Measurements from ENCODE around the gene RASSF4.
"Not testable (repeated sequence)": the region's sequence is repeated elsewhere in the genome, so short reads cannot be mapped to it uniquely, and the experiment has no call there.

The RASSF4 gene

GRCh38 chr10:45003432-45004000, 43.9 kb downstream of the RASSF4 start:
- DNase-seq (ENCODE audit: low spot score), result no peak

DNA sequence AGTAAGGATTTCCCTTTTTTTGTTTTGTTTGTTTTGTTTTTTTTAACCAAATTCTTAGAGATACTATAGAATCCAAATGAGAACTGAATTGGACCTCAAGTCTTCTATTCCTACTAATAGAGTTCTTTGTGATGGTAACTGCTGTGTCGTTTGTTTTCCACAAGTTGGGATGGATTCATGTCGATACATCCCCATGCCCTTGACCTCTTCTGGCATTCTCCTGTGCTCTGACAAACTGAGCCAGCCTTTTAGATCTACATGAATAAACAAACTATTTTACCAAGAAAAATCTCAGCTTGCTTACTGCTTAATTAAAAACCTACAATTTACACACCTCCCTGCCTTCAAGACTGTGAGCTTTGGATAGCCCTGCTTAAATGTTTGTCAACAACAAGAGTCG, 45.1 kb downstream of the RASSF4 start:
- no peak for DNase-seq (ENCODE audit: low spot score)

DNA sequence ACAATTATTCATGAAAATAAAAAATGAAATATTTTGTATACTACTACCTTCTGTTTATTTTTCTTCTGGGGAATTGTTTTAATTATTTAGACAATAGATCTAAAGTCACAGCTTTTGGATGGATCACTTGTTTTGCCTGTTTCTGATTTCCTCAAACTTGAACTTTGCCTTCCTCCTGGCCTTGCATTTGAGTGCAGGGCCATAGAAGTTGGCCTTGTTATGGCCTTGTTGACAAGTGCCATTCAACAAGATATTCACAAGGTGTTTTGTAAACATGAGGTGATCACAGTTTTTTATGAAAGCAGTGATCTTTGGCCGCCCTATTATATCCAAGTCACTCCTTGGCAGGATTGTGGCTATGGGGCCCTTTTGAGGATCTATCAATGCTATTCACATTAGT, 45.7 kb downstream of the RASSF4 start:
- no peak for DNase-seq (ENCODE audit: low spot score)

DNA sequence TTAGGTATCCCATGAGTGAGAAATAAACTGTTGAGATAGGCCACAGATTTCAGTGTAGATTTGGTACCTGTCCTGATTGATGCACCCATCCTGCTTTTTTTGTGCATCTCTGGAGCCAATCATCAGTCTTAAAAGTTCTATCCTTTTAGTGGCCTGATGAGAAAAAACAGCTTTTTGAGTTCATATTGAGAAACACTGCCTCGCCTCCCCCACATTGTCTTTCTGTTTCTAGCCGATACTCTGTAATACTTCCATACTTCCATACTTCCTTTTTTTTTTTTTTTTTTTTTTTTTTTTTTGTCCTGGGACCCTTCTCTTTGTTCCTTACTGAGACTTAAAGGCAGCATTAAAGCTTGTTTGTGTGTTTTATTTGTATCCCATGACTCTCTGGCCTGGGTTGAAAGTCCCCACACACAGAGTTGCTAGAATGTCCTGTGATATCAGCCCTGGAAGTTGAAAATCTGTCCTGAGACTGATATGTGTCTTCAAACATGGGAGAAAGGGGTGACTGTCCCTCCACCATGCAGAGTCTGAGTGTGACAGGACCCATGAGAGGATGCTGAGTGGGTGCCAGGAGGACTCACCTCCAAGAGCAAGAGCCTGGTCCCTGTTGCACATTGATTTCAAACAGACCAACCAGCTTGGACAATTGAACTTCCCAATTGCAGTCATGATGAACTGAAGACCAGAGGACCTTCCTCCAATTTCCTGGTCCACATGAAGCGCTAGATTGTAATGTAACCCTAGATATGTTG, 46.9 kb downstream of the RASSF4 start:
- no peak for DNase-seq (ENCODE audit: low spot score)

DNA sequence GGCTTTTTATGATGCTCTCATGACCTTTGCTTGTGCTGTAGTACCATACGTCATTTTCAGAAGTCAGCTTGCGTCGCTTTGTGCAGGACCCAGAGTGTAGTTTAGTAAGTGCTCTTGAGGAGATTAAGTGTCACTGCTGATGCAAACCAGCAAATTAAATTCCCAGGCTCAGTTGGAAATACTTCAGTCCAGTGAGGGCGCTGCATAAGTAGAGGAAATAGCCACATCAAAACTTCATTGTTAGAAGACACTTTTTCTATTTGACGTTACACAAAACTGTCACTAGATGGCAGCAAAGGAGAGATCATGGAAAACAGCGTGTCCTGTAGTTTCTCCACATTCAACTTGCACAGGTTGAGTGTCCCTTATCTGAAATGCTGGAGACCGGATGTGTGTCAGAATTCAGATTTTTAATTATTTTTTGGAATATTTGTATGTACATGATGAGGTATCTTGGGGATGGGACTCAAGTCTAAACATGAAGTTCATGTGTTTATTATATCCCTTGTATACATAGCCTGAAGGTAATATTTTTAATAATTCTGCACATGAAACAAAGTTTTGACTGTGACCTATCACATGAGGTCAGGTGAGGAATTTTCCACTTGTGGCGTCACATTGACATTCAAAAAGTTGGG, 49.0 kb downstream of the RASSF4 start:
- DNase-seq (ENCODE audit: low spot score), result peak; percentile 68

- DNase-seq (ENCODE audit: low spot score), result not testable (repeated sequence)
These were observed 55.0 kb downstream of the RASSF4 start for GRCh38 chr10:45014557-45014956.

DNA sequence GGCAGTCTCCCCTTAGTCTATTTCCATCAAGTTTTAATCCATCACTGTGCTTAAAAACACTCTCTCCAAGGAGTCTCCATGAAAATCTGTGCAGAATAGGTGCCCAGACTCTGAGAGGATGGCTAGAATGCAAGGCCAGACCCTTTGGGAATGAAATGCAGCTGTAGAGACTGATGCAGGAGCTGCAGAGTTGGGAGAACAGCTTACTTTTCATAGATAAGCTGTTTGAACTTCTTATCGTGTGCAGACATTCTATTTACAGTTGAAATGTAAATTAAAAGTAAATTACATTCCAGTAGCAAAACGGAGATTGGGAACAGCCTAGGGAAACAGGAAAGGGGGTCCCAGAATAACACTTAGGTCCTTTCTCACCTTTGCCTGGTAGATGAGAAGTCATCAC, 56.0 kb downstream of the RASSF4 start:
- no peak for DNase-seq (ENCODE audit: low spot score)

DNA sequence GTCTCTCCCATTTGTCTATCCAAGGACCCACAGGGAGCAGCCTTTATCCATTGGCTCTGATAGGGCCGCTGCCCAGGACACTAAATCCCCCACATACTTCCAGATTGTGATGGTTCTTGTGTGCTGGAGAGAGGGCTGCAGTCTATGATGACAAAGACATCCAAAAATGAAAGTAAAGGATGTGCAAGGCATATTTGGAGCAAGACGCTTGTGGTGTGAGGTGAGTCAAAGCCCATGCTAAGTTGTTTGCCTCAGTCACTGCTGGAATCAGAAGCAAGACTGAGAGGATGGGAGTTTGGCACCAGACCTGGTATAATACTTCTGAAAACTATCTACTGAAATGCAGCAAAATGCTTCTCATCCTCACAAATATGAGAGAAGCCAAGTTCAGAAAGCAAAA, 63.8 kb downstream of the RASSF4 start:
- DNase-seq (ENCODE audit: low spot score), result no peak

DNA sequence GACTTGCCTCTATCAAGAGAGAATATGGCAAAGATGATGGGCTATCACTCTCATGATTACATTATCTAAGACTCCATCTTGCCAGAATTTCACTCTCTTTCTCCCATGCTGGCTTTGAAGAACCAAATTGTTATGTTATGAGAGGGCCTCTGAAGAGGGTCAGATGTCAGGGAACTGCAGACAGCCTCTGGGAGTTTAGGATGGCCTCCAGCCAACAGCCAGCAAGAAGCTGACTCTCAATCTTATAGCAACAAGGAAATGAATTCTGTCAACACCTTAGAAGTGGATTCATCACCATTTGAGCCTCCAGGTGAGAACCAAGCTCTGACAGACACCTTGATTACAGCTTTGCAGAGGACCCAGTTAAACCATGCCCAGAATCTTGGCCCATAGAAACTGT, 74.7 kb downstream of the RASSF4 start:
- DNase-seq (ENCODE audit: low spot score), result no peak

- DNase-seq (ENCODE audit: low spot score), result no peak
These were observed 76.1 kb downstream of the RASSF4 start for GRCh38 chr10:45035673-45036072.

GRCh38 chr10:45040921-45041542, 81.4 kb downstream of the RASSF4 start:
- DNase-seq (ENCODE audit: low spot score), result no peak

DNA sequence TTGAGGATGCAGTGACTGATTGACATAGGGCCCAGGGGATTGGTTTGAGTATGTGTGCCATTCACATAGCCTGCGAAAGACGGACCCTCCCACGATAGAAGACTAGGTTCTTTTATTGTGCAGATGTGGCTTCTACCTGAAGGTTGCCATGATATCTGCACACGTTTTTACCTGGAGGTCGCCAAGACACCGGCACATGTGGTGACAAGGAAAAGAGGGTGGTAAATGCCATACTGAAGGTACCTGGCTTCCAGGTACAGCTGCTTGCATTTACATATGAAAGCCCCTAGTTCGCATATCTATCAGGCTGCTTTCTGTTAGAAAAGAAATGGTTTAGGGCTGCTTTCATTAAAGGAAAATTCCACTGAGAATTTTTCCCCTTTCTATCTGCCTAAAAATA, 84.7 kb downstream of the RASSF4 start:
- DNase-seq (ENCODE audit: low spot score), result no peak

Data from CD4-positive, alpha-beta T cell treated with Interleukin-15 for 4 hours (primary cell).